ENCODE measurements around the gene NRIP3.

DNA sequence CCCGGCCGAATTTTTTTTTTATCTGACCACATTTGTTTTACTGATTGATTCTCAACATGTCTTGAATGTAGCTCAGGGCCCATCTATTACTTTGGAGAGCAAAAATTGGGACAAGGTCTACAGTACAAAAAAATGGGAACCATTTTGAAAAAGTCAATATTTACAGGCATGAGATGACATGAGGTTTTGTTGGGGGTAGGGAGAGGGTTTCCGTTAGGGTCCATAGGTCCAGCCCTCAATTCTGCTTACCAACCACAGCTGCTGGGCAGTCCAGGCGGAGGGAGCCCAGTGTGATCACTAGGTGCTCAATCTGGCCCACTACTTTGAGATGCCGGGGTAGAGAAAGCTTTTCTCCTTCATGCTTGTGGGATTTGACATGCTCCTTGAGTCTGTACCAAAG is 18.3 kb downstream of the NRIP3 start:
- TF ChIP-seq, protein P1, sequence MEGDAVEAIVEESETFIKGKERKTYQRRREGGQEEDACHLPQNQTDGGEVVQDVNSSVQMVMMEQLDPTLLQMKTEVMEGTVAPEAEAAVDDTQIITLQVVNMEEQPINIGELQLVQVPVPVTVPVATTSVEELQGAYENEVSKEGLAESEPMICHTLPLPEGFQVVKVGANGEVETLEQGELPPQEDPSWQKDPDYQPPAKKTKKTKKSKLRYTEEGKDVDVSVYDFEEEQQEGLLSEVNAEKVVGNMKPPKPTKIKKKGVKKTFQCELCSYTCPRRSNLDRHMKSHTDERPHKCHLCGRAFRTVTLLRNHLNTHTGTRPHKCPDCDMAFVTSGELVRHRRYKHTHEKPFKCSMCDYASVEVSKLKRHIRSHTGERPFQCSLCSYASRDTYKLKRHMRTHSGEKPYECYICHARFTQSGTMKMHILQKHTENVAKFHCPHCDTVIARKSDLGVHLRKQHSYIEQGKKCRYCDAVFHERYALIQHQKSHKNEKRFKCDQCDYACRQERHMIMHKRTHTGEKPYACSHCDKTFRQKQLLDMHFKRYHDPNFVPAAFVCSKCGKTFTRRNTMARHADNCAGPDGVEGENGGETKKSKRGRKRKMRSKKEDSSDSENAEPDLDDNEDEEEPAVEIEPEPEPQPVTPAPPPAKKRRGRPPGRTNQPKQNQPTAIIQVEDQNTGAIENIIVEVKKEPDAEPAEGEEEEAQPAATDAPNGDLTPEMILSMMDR (IDR thresholded peaks at IDR 0.05; ENCODE audit: borderline replicate concordance, extremely low read depth, low read length, poor library complexity, severe bottlenecking): no peak
- no peak for TF ChIP-seq EZH2 (IDR thresholded peaks at IDR 0.05; ENCODE audit: borderline replicate concordance, low read depth, low read length, severe bottlenecking)
